ENCODE data around the gene LEUTX. TPM values are rescaled to one million over a fixed set of nuclear protein-coding genes. Genes with fewer than 3 reads are reported as not detected.

Gene LEUTX
- polyA plus RNA-seq, 1 of the 3 experiments (the other 2 are of a cell fraction) = not detected

GRCh38 chr19:39819786-39820185 lies 41.1 kb downstream of the LEUTX start:
- POLR2A ChIA-PET = no interaction called here
- CTCF ChIA-PET = interaction anchor here (0.6 to 2.5 kb wide), 3 partner anchors 14 to 27 kb away, joined by 3 to 7 read pairs (median 4); no protein-coding TSS in a partner anchor
- no peak overlapping the region for H2AFZ ChIP-seq (ENCODE audit: low read depth)

GRCh38 chr19:39820696-39821095 lies 42.0 kb downstream of the LEUTX start:
- H3K4me3 ChIP-seq (ENCODE audit: low read depth in 2 of 2, low read length in 1 of 2) = no peak overlapping the region
- H4K20me1 ChIP-seq (ENCODE audit: insufficient read depth) = no peaks in the 10 kb centered on the region
- peaks cover 0 to 11% of the 10 kb centered on the region in 2 experiments; a peak in 1 of 4 replicates for H3K4me1 ChIP-seq (ENCODE audit: control insufficient read depth in 1 of 2, insufficient read depth in 2 of 2, low read depth in 1 of 2, low read length in 1 of 2)
- H3K27ac ChIP-seq (ENCODE audit: low read depth in 2 of 2, low read length in 1 of 2) = no peak overlapping the region
- POLR2A ChIA-PET = interaction anchor here (1.2 kb wide), 1 partner anchor 13 kb away, joined by 4 read pairs; no protein-coding TSS in a partner anchor
- H3K9me3 ChIP-seq = no peaks in the 10 kb centered on the region
- H3K79me2 ChIP-seq (ENCODE audit: insufficient read depth) = peaks cover 8% of the 10 kb centered on the region; the same call in 1 of the 2 replicates
- WGBS (ENCODE audit: low lambda C conversion rate) = 91% methylated on average over 6 of the region's 6 CpGs
- H3K4me2 ChIP-seq = no peak overlapping the region
- no peaks in the 10 kb centered on the region for H3K27me3 ChIP-seq (ENCODE audit: insufficient read depth)
- H3K36me3 ChIP-seq (replicated peaks in 1 of 2; ENCODE audit: control insufficient read depth in 1 of 2, insufficient read depth in 2 of 2, low read length in 1 of 2) = peaks cover 0 to 4% of the 10 kb centered on the region in 2 experiments
- H2AFZ ChIP-seq (ENCODE audit: low read depth) = no peak overlapping the region
- no peaks in the 10 kb centered on the region for H3K9me2 ChIP-seq
- DNase-seq = no peak
- H3F3A ChIP-seq (replicated peaks; ENCODE audit: insufficient read depth) = no peaks in the 10 kb centered on the region
- H3K9ac ChIP-seq = no peak overlapping the region
- CTCF ChIA-PET = interaction anchor here (1.3 kb wide), 1 partner anchor 28 kb away, joined by 4 read pairs; no protein-coding TSS in a partner anchor
- no peak for TF ChIP-seq POLR2AphosphoS5 (IDR thresholded peaks at IDR 0.05; ENCODE audit: low read depth, low read length)
- TF ChIP-seq TAF1 (IDR thresholded peaks at IDR 0.05; ENCODE audit: borderline replicate concordance, low read depth, low read length) = no peak
- no peak for TF ChIP-seq MAX (IDR thresholded peaks at IDR 0.05; ENCODE audit: low read depth)
- no peak for TF ChIP-seq GABPA (IDR thresholded peaks at IDR 0.05; ENCODE audit: low read depth)
- TF ChIP-seq RCOR1 (IDR thresholded peaks at IDR 0.05; ENCODE audit: low read length) = no peak
- no peak for TF ChIP-seq CTCF (IDR thresholded peaks at IDR 0.05)
- no peak for TF ChIP-seq FOSL2 (IDR thresholded peaks at IDR 0.05; ENCODE audit: borderline replicate concordance, low read depth)
- TF ChIP-seq TEAD4 (IDR thresholded peaks at IDR 0.05; ENCODE audit: borderline replicate concordance, insufficient read depth) = no peak

More at GRCh38 chr19:39819786-39820185, 41.1 kb downstream of the LEUTX start:
- Histone ChIP-seq H4K20me1 (ENCODE audit: insufficient read depth) (no peaks in the 10 kb centered on the region), H3K4me1 (ENCODE audit: control insufficient read depth in 1 of 2, insufficient read depth in 2 of 2, low read depth in 1 of 2, low read length in 1 of 2) (peaks cover 0 to 6% of the 10 kb centered on the region in 2 experiments; a peak in 1 of 4 replicates), H3K27me3 (ENCODE audit: insufficient read depth) (no peaks in the 10 kb centered on the region), H3F3A (replicated peaks; ENCODE audit: insufficient read depth) (no peaks in the 10 kb centered on the region), H3K27ac (ENCODE audit: low read depth in 2 of 2, low read length in 1 of 2) (no peak overlapping the region), H3K4me2 (no peak overlapping the region), H3K9me3 (no peaks in the 10 kb centered on the region), H3K9ac (no peak overlapping the region), H3K4me3 (ENCODE audit: low read depth in 2 of 2, low read length in 1 of 2) (no peak overlapping the region), H3K79me2 (ENCODE audit: insufficient read depth) (peaks cover 8% of the 10 kb centered on the region; the same call in 1 of the 2 replicates), H3K9me2 (no peaks in the 10 kb centered on the region), H3K36me3 (replicated peaks in 1 of 2; ENCODE audit: control insufficient read depth in 1 of 2, insufficient read depth in 2 of 2, low read length in 1 of 2) (peaks cover 0 to 4% of the 10 kb centered on the region in 2 experiments)
- 83% methylated on average over 3 of the region's 3 CpGs for WGBS (ENCODE audit: low lambda C conversion rate)
- no peak for TF ChIP-seq USF1 (IDR thresholded peaks at IDR 0.05; ENCODE audit: borderline replicate concordance, low read depth)
- TF ChIP-seq FOXJ3 (CRISPR knock-in tag; IDR thresholded peaks at IDR 0.05) = no peak
- no peak for TF ChIP-seq FOSL2 (IDR thresholded peaks at IDR 0.05; ENCODE audit: borderline replicate concordance, low read depth)
- no peak for TF ChIP-seq JUND (IDR thresholded peaks at IDR 0.05)
- TF ChIP-seq USF2 (IDR thresholded peaks at IDR 0.05; ENCODE audit: borderline replicate concordance, low read depth, low read length) = no peak
- no peak for TF ChIP-seq NRF1 (IDR thresholded peaks at IDR 0.05; ENCODE audit: low read depth, low read length)
- no peak for TF ChIP-seq EP300 (IDR thresholded peaks at IDR 0.05; ENCODE audit: borderline replicate concordance in 1 of 2, low read depth in 1 of 2, low read length in 1 of 2)
- TF ChIP-seq CTCF (IDR thresholded peaks at IDR 0.05) = no peak
- no peak for TF ChIP-seq GABPA (IDR thresholded peaks at IDR 0.05; ENCODE audit: low read depth)
- no peak for TF ChIP-seq EZH2phosphoT487 (IDR thresholded peaks at IDR 0.05; ENCODE audit: borderline replicate concordance, low read depth)
- TF ChIP-seq YY1 (IDR thresholded peaks at IDR 0.05; ENCODE audit: low read depth) = no peak
- no peak for DNase-seq
